ENCODE data around the gene STXBP4.

- no peak for TF ChIP-seq CTCF (IDR thresholded peaks at IDR 0.05; ENCODE audit: low read length)
- no peak for TF ChIP-seq EZH2 (IDR thresholded peaks at IDR 0.05; ENCODE audit: borderline replicate concordance, low read length)
Observed at GRCh38 chr17:55167024-55167725, 198.6 kb downstream of the STXBP4 start.

All from OCI-LY1 (cell line).